ENCODE data around the gene PERP.

The PERP gene

DNA sequence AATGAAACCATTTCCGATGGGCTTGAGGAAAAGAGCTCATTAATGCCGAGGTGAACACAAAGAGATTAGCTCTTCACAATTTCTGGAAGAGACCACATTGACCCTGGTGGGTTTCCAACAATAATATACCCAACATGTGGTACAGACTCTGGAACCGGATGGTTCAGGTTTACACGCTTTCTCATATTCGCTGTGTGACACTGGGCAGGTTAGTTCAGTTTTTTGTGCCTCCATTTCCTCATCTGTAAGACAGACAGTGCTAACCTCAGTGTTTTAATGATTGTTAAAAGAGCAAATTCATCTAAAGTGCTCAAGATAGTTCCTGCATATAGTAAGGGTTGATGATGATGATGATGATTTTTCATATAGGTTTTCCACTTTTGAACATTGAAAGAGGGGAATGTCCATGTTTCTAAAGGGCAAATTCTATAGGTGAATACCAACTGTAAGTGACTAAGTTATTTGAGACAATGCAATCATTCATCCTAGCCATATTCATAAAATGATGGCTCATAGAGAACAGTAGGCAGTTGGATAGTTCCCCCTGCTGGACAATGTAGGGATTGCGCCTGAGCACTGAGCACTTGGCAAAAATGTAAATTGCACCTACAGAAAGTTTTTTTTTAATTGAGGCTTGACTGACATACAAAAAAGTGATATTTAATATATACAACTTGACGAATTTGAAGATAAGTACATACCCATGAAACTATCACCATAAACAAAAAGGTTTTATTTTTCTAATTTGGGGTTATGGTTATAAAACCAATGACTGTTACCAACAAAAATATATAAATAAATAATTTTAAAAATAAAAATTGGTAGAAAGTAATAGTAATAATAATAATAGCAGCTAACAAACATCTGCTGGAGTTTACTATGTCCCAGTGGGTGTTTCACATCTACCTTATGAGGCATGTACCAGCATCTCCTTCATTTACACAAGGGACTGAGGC, 2.1 kb upstream of the PERP start:
- no peak overlapping the region for H3K23ac ChIP-seq (ENCODE audit: low read depth, low read length, poor library complexity)
- no peak overlapping the region for H3K9ac ChIP-seq (ENCODE audit: low read depth, low read length, poor library complexity)
- no CpG with 5 or more reads among the region's 7 CpGs for WGBS, 2 donors (ENCODE audit: extremely low coverage in 2 of 2, insufficient read length in 2 of 2, insufficient replicate concordance in 1 of 2)
- peak; percentile 63 for DNase-seq (ENCODE audit: low spot score)
- H2AK5ac ChIP-seq (ENCODE audit: low read depth, low read length): no peak overlapping the region
- no peak overlapping the region for H2BK15ac ChIP-seq (ENCODE audit: low read length)
- no peak overlapping the region for H2AFZ ChIP-seq (ENCODE audit: low read length)
- H3K79me1 ChIP-seq (ENCODE audit: low read depth, low read length): no peaks in the 10 kb centered on the region
- no peak overlapping the region for H3K4me2 ChIP-seq (ENCODE audit: insufficient read depth, low read length, poor library complexity, severe bottlenecking)
- H3K9me3 ChIP-seq (replicated peaks in 1 of 2; ENCODE audit: control insufficient read depth in 2 of 2, insufficient read depth in 1 of 2, low read depth in 1 of 2, low read length in 2 of 2): no peaks in the 10 kb centered on the region
- H3K18ac ChIP-seq (ENCODE audit: low read length): no peak overlapping the region
- no peak overlapping the region for H2BK12ac ChIP-seq (ENCODE audit: low read length)
- no peak overlapping the region for H4K91ac ChIP-seq (ENCODE audit: low read depth, low read length, poor library complexity)
- no peak overlapping the region for H3K4ac ChIP-seq (ENCODE audit: low read length)
- no peak overlapping the region for H2BK5ac ChIP-seq (ENCODE audit: low read length)
- no peak overlapping the region for H4K8ac ChIP-seq (ENCODE audit: low read depth, low read length)
- no peak overlapping the region for H3K14ac ChIP-seq (ENCODE audit: low read length)
- H2BK120ac ChIP-seq (ENCODE audit: low read depth, low read length): no peak overlapping the region
- H3K27ac ChIP-seq (replicated peaks; ENCODE audit: low read length): no peak overlapping the region
- H3K36me3 ChIP-seq (replicated peaks in 1 of 2; ENCODE audit: control insufficient read depth in 2 of 2, insufficient read depth in 2 of 2, low read length in 2 of 2): no peaks in the 10 kb centered on the region
- H3K4me1 ChIP-seq (ENCODE audit: control insufficient read depth in 2 of 2, insufficient read depth in 1 of 2, low read depth in 1 of 2, low read length in 2 of 2): peaks cover 0 to 2% of the 10 kb centered on the region in 2 donors
- H3K27me3 ChIP-seq (ENCODE audit: control insufficient read depth in 3 of 3, insufficient read depth in 3 of 3, low read depth in 1 of 3, low read length in 3 of 3): peaks cover 0 to 50% (median 9%) of the 10 kb centered on the region in 3 experiments
- H3K4me3 ChIP-seq (ENCODE audit: low read length in 2 of 2): no peak overlapping the region

DNA sequence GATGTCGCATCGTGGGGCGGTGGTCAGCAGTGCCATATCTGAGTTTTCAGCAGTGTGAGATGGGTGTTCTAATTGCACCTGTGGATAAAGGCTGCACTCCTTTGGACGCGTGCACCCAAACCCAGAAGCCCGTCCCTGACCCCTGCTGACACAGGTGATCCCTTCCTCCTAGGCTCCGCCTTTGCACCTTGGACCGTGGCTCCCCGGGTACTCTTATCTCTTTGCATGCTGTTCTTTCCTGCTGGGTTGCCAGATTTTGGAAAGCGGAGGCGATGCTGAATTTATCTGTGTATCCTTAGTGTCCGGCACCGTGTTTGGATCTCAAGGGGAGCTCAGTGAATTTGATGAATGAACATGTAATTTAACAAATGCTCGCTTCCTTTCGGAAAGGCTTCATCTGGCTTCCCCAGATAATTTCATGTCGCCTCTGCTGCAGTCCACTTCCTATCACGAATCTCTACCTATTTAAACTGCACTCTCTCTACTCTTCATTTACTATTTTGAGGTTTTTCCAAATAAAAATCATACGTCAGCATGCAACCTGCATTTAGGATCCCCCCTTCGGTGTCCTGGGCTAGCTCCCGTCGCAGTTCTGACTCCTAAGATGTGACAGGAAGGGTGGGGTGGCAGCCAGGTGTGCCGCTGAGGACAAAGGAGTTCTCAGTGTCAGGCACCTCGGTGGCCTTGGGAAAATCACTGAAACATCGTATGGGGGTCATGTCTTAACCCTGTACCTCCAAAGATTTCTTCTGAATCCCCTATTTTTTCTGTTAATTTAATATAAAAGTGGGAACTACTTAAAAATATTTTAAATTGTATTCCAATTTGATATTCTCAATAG, 753 bp upstream of the PERP start:
- Histone ChIP-seq H2BK5ac (ENCODE audit: low read length) (no peak overlapping the region), H3K79me1 (ENCODE audit: low read depth, low read length) (no peaks in the 10 kb centered on the region), H3K23ac (ENCODE audit: low read depth, low read length, poor library complexity) (no peak overlapping the region), H4K8ac (ENCODE audit: low read depth, low read length) (no peak overlapping the region), H2BK15ac (ENCODE audit: low read length) (no peak overlapping the region), H2AK5ac (ENCODE audit: low read depth, low read length) (no peak overlapping the region), H3K4ac (ENCODE audit: low read length) (no peak overlapping the region), H2BK120ac (ENCODE audit: low read depth, low read length) (no peak overlapping the region), H3K36me3 (replicated peaks in 1 of 2; ENCODE audit: control insufficient read depth in 2 of 2, insufficient read depth in 2 of 2, low read length in 2 of 2) (no peaks in the 10 kb centered on the region), H3K4me3 (ENCODE audit: low read length in 2 of 2) (peak overlapping the region; percentile 45 to 97), H3K4me1 (ENCODE audit: control insufficient read depth in 2 of 2, insufficient read depth in 1 of 2, low read depth in 1 of 2, low read length in 2 of 2) (peaks cover 0 to 2% of the 10 kb centered on the region in 2 donors), H3K27ac (replicated peaks; ENCODE audit: low read length) (no peak overlapping the region), H3K14ac (ENCODE audit: low read length) (no peak overlapping the region), H3K9ac (ENCODE audit: low read depth, low read length, poor library complexity) (no peak overlapping the region), H3K4me2 (ENCODE audit: insufficient read depth, low read length, poor library complexity, severe bottlenecking) (peak overlapping the region; percentile 68), H3K27me3 (ENCODE audit: control insufficient read depth in 3 of 3, insufficient read depth in 3 of 3, low read depth in 1 of 3, low read length in 3 of 3) (peaks cover 0 to 50% (median 9%) of the 10 kb centered on the region in 3 experiments), H3K18ac (ENCODE audit: low read length) (peak overlapping the region; percentile 93), H4K91ac (ENCODE audit: low read depth, low read length, poor library complexity) (no peak overlapping the region), H3K9me3 (replicated peaks in 1 of 2; ENCODE audit: control insufficient read depth in 2 of 2, insufficient read depth in 1 of 2, low read depth in 1 of 2, low read length in 2 of 2) (no peaks in the 10 kb centered on the region), H2BK12ac (ENCODE audit: low read length) (no peak overlapping the region), H2AFZ (ENCODE audit: low read length) (peak overlapping the region; percentile 97)
- no peak for DNase-seq (ENCODE audit: low spot score)
- no CpG with 5 or more reads among the region's 24 CpGs for WGBS, 2 donors (ENCODE audit: extremely low coverage in 2 of 2, insufficient read length in 2 of 2, insufficient replicate concordance in 1 of 2)

DNA sequence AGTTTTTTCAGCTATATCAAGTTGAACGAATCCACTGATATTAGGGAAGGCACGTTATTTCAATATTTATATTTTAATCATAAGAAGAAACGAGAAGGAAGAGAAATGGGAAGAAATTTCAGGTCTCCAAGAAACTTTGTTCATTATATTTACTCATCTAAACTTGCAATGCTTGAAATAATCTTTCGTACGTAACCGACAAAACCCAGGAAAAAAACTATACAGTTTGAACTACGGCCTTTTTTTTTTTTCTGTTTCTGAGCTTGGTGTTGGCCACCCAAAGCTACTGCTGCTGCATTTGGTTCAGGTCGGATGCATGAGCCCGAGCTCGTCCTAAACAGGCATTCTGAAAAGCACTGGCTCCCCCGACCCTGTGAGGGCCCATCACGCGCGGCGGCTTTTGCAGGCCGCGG, 548 bp downstream of the PERP start:
- no CpG with 5 or more reads among the region's 17 CpGs for WGBS, 2 donors (ENCODE audit: extremely low coverage in 2 of 2, insufficient read length in 2 of 2, insufficient replicate concordance in 1 of 2)
- Histone ChIP-seq H3K79me1 (ENCODE audit: low read depth, low read length) (no peaks in the 10 kb centered on the region), H4K8ac (ENCODE audit: low read depth, low read length) (no peak overlapping the region), H2AK5ac (ENCODE audit: low read depth, low read length) (no peak overlapping the region), H3K27ac (replicated peaks; ENCODE audit: low read length) (no peak overlapping the region), H2BK12ac (ENCODE audit: low read length) (no peak overlapping the region), H3K27me3 (ENCODE audit: control insufficient read depth in 3 of 3, insufficient read depth in 3 of 3, low read depth in 1 of 3, low read length in 3 of 3) (peaks cover 0 to 53% (median 9%) of the 10 kb centered on the region in 3 experiments), H3K9ac (ENCODE audit: low read depth, low read length, poor library complexity) (peak overlapping the region; percentile 87), H3K14ac (ENCODE audit: low read length) (no peak overlapping the region), H3K4ac (ENCODE audit: low read length) (no peak overlapping the region), H3K9me3 (replicated peaks in 1 of 2; ENCODE audit: control insufficient read depth in 2 of 2, insufficient read depth in 1 of 2, low read depth in 1 of 2, low read length in 2 of 2) (no peaks in the 10 kb centered on the region), H2BK120ac (ENCODE audit: low read depth, low read length) (peak overlapping the region; percentile 90), H3K4me3 (ENCODE audit: low read length in 2 of 2) (peak overlapping the region; percentile 45 to 97), H3K18ac (ENCODE audit: low read length) (peak overlapping the region; percentile 93), H2AFZ (ENCODE audit: low read length) (peak overlapping the region; percentile 97), H2BK15ac (ENCODE audit: low read length) (peak overlapping the region; percentile 88), H4K91ac (ENCODE audit: low read depth, low read length, poor library complexity) (no peak overlapping the region), H2BK5ac (ENCODE audit: low read length) (peak overlapping the region; percentile 87), H3K4me2 (ENCODE audit: insufficient read depth, low read length, poor library complexity, severe bottlenecking) (peak overlapping the region; percentile 68), H3K4me1 (ENCODE audit: control insufficient read depth in 2 of 2, insufficient read depth in 1 of 2, low read depth in 1 of 2, low read length in 2 of 2) (peaks cover 0 to 2% of the 10 kb centered on the region in 2 donors), H3K23ac (ENCODE audit: low read depth, low read length, poor library complexity) (peak overlapping the region; percentile 68), H3K36me3 (replicated peaks in 1 of 2; ENCODE audit: control insufficient read depth in 2 of 2, insufficient read depth in 2 of 2, low read length in 2 of 2) (no peaks in the 10 kb centered on the region)
- no peak for DNase-seq (ENCODE audit: low spot score)

Measured in neuronal stem cell (in vitro differentiated cells).